ENCODE results near the gene HIGD2B.

GRCh38 chr15:72671525-72671924 lies 14.5 kb downstream of the HIGD2B start:
- TF ChIP-seq MTF1 (CRISPR knock-in tag; IDR thresholded peaks at IDR 0.05) (no peak), CHD4 (IDR thresholded peaks at IDR 0.05; ENCODE audit: borderline replicate concordance, low read length) (no peak), ZBED4 (CRISPR knock-in tag; IDR thresholded peaks at IDR 0.05; ENCODE audit: borderline replicate concordance) (no peak), MYNN (CRISPR knock-in tag; IDR thresholded peaks at IDR 0.05; ENCODE audit: low read depth) (no peak), TAF1 (CRISPR knock-in tag; IDR thresholded peaks at IDR 0.05) (no peak), ZNF678 (CRISPR knock-in tag; IDR thresholded peaks at IDR 0.05) (no peak), ZNF747 (CRISPR knock-in tag; IDR thresholded peaks at IDR 0.05; ENCODE audit: borderline replicate concordance) (no peak), EZH2 (conservative IDR thresholded peaks at IDR 0.05; ENCODE audit: low read depth, low read length) (no peak), GTF2F1 (IDR thresholded peaks at IDR 0.05; ENCODE audit: low read length) (no peak), RBM22 (optimal IDR thresholded peaks at IDR 0.05; ENCODE audit: low read length) (no peak), ZNF501 (CRISPR knock-in tag; IDR thresholded peaks at IDR 0.05) (no peak), CBX1 (IDR thresholded peaks at IDR 0.05; ENCODE audit: low read depth) (no peak), MAFF (IDR thresholded peaks at IDR 0.05; ENCODE audit: low read depth, low read length) (no peak), CREM (IDR thresholded peaks at IDR 0.05) (no peak), CREM (CRISPR knock-in tag; IDR thresholded peaks at IDR 0.05) (no peak)
